Measurements from ENCODE around the gene ZNF343. TPM values are rescaled to one million over a fixed set of nuclear protein-coding genes. Genes with fewer than 3 reads are reported as not detected.

Gene ZNF343
- total and polyA plus RNA-seq, 3 donors from 2014 or later = 9.9 to 11.7 (median 11.0) TPM

- TF ChIP-seq POLR2A (IDR thresholded peaks at IDR 0.05) = no peak
- TF ChIP-seq, protein P1, sequence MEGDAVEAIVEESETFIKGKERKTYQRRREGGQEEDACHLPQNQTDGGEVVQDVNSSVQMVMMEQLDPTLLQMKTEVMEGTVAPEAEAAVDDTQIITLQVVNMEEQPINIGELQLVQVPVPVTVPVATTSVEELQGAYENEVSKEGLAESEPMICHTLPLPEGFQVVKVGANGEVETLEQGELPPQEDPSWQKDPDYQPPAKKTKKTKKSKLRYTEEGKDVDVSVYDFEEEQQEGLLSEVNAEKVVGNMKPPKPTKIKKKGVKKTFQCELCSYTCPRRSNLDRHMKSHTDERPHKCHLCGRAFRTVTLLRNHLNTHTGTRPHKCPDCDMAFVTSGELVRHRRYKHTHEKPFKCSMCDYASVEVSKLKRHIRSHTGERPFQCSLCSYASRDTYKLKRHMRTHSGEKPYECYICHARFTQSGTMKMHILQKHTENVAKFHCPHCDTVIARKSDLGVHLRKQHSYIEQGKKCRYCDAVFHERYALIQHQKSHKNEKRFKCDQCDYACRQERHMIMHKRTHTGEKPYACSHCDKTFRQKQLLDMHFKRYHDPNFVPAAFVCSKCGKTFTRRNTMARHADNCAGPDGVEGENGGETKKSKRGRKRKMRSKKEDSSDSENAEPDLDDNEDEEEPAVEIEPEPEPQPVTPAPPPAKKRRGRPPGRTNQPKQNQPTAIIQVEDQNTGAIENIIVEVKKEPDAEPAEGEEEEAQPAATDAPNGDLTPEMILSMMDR (IDR thresholded peaks at IDR 0.05) = no peak
- Histone ChIP-seq H3K4me3 (no peak overlapping the region), H3K9me3 (no peaks in the 10 kb centered on the region), H3K27ac (no peak overlapping the region), H3K4me1 (peaks cover 16% of the 10 kb centered on the region), H3K27me3 (no peaks in the 10 kb centered on the region), H3K36me3 (ENCODE audit: low read depth, missing control alignments) (no peaks in the 10 kb centered on the region)
- intact Hi-C loops (cut with DNase I; ENCODE audit: low total_unique reads) = no loop called here
- WGBS, 2 donors = 86 to 89% methylated on average over 4 of the region's 4 CpGs
- no peak for DNase-seq
Observed at GRCh38 chr20:2542361-2542760, 33.6 kb upstream of the ZNF343 start.

- intact Hi-C loops (cut with DNase I; ENCODE audit: low total_unique reads) = no loop called here
- H3K36me3 ChIP-seq (ENCODE audit: low read depth, missing control alignments) = no peaks in the 10 kb centered on the region
- H3K4me3 ChIP-seq = no peak overlapping the region
- 79 to 80% methylated on average over 2 of the region's 2 CpGs for WGBS, 2 donors
- H3K9me3 ChIP-seq = no peaks in the 10 kb centered on the region
- no peaks in the 10 kb centered on the region for H3K27me3 ChIP-seq
- no peak overlapping the region for H3K27ac ChIP-seq
- no peak for TF ChIP-seq POLR2A (IDR thresholded peaks at IDR 0.05)
- TF ChIP-seq, protein P1 (IDR thresholded peaks at IDR 0.05) = no peak
- no peak for DNase-seq
- H3K4me1 ChIP-seq = peaks cover 16% of the 10 kb centered on the region
Observed at GRCh38 chr20:2541940-2542339, 33.2 kb upstream of the ZNF343 start.

- H3K27me3 ChIP-seq = no peaks in the 10 kb centered on the region
- peak overlapping the region; percentile 78 to 86 for H3K27ac ChIP-seq
- intact Hi-C loops (cut with DNase I; ENCODE audit: low total_unique reads) = no loop called here
- no peaks in the 10 kb centered on the region for H3K9me3 ChIP-seq
- H3K4me1 ChIP-seq = peaks cover 16% of the 10 kb centered on the region
- no peaks in the 10 kb centered on the region for H3K36me3 ChIP-seq (ENCODE audit: low read depth, missing control alignments)
- DNase-seq = peak; percentile 64
- TF ChIP-seq POLR2A (IDR thresholded peaks at IDR 0.05) = no peak
- TF ChIP-seq, protein P1 (IDR thresholded peaks at IDR 0.05) = no peak
- H3K4me3 ChIP-seq = no peak overlapping the region
- 18 to 21% methylated on average over 8 of the region's 8 CpGs for WGBS, 2 donors
Observed at GRCh38 chr20:2538931-2539720, 30.4 kb upstream of the ZNF343 start.

DNA sequence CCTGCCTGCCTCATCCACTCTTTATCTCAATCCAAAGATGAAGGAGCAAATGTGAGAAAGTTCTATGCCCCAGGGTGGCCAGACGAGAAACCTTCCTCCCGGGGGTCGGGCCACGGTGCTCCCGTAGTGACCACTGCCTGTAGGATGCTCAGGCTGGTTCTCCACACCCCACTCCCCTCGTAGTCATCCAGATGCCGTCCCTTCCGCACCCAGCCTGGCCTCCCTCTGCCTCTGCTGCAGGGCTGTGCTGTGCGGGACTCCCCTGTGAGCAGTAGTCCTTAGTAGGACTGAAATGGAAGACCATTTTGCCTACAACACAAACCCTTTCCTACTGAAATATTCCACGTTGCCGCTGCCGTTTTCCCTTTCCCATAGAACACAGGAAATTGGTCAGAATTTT lies 29.6 kb upstream of the ZNF343 start:
- H3K27me3 ChIP-seq = no peaks in the 10 kb centered on the region
- H3K27ac ChIP-seq = peak overlapping the region; percentile 78 to 86

More for the DNA sequence above, 29.6 kb upstream of the ZNF343 start:
- WGBS, 2 donors = 75 to 87% methylated on average over 12 of the region's 12 CpGs
- H3K9me3 ChIP-seq = no peaks in the 10 kb centered on the region
- no peak overlapping the region for H3K4me3 ChIP-seq
- no peaks in the 10 kb centered on the region for H3K36me3 ChIP-seq (ENCODE audit: low read depth, missing control alignments)
- intact Hi-C loops (cut with DNase I; ENCODE audit: low total_unique reads) = no loop called here
- no peak for TF ChIP-seq POLR2A (IDR thresholded peaks at IDR 0.05)
- TF ChIP-seq, protein P1 (IDR thresholded peaks at IDR 0.05) = no peak
- no peak for DNase-seq
- H3K4me1 ChIP-seq = peaks cover 16% of the 10 kb centered on the region
